ENCODE measurements around the gene SDE2.
"Not testable (repeated sequence)": the region's sequence is repeated elsewhere in the genome, so short reads cannot be mapped to it uniquely, and the experiment has no call there.

GRCh38 chr1:225939097-225939938 lies 59.8 kb downstream of the SDE2 start:
- TF ChIP-seq CTCF, POLR2A, POLR2AphosphoS5 (IDR thresholded peaks at IDR 0.05): not testable (repeated sequence)

Data from prostate gland (tissue), 2 donors.